Esophagus muscularis mucosa (tissue), 3 donors: Measurements from ENCODE around the gene SLC2A8.

ENCODE experiments used
- CTCF ChIP-seq, 3 experiments: fragments of 200-600 bp in 2 of 3; fragments of 450-650 bp in 1 of 3; sonication (generic) in 2 of 3; IDR thresholded peaks; one replicate each; pipeline ENCODE4 v1.5.1; 2017 to 2019; ENCODE audit warnings: antibody characterized with exemption in 3 of 3, mild to moderate bottlenecking in 2 of 3, moderate library complexity in 1 of 3
- POLR2A ChIP-seq: fragments of 450-650 bp; IDR thresholded peaks from one replicate; pipeline ENCODE4 v1.6.1; 2017; ENCODE audit warnings: antibody characterized with exemption, moderate library complexity, mild to moderate bottlenecking, low read depth
- POLR2AphosphoS5 ChIP-seq, 2 donors: sonication (generic); formaldehyde crosslinking; IDR thresholded peaks; one replicate each; pipeline ENCODE4 v1.6.1; 2017; ENCODE audit warnings: antibody characterized with exemption in 2 of 2

GRCh38 chr9:127386981-127387380, 10.0 kb upstream of the SLC2A8 start:
- TF ChIP-seq CTCF (IDR thresholded peaks at IDR 0.05): no peak
- TF ChIP-seq POLR2A: no peak
- TF ChIP-seq POLR2AphosphoS5 (IDR thresholded peaks at IDR 0.05): no peak
